Activated CD4-positive, alpha-beta memory T cell treated with anti-CD3 and anti-CD28 coated beads for 36 hours (primary cell): ENCODE results near the gene CNNM1. TPM values are rescaled to one million over a fixed set of nuclear protein-coding genes. Genes with fewer than 3 reads are reported as not detected.

Experiments
- CTCF ChIA-PET: fragments of 350-600 bp; sonication (Branson Sonifier 250); formaldehyde crosslinking; loops from one replicate; lab custom pipeline; 2021; ENCODE audit warnings: antibody characterized with exemption, inconsistent platforms; lab: Charles Lee
- POLR2A ChIA-PET: fragments of 350-600 bp; sonication (Branson Sonifier 250); formaldehyde crosslinking; loops from one replicate; lab custom pipeline; 2021; ENCODE audit warnings: antibody characterized with exemption; lab: Charles Lee
- DNase-seq: peaks from one replicate; pipeline ENCODE4 v3.0.0-alpha.2; 2020
- H3K27ac Mint-ChIP-seq: one replicate; pipeline ENCODE4 v1.8.0; 2021; ENCODE audit warnings: mixed read lengths
- H3K27me3 Mint-ChIP-seq: one replicate; pipeline ENCODE4 v1.8.0; 2021; ENCODE audit warnings: mixed read lengths
- H3K36me3 Mint-ChIP-seq: one replicate; pipeline ENCODE4 v1.8.0; 2021; ENCODE audit warnings: mixed read lengths
- H3K4me1 Mint-ChIP-seq: one replicate; pipeline ENCODE4 v1.8.0; 2021; ENCODE audit warnings: low read depth, mixed read lengths
- H3K4me3 Mint-ChIP-seq: one replicate; pipeline ENCODE4 v1.8.0; 2021; ENCODE audit warnings: mild to moderate bottlenecking, mixed read lengths
- H3K9me3 Mint-ChIP-seq: one replicate; pipeline ENCODE4 v1.8.0; 2021; ENCODE audit warnings: mixed read lengths
- intact Hi-C: fragments of 100-400 bp; cut with micrococcal nuclease; formaldehyde crosslinking; loops from one replicate; pipeline ENCODE4 v1.15.1; 2023
- total RNA-seq, 2 experiments: library from RNA; stranded (reverse); gene quantifications; one replicate each; pipeline ENCODE4 v1.2.3, GENCODE V29; 2021

The CNNM1 gene
- total RNA-seq, 2 experiments from 2014 or later, result 0.41 to 0.43 TPM

DNA sequence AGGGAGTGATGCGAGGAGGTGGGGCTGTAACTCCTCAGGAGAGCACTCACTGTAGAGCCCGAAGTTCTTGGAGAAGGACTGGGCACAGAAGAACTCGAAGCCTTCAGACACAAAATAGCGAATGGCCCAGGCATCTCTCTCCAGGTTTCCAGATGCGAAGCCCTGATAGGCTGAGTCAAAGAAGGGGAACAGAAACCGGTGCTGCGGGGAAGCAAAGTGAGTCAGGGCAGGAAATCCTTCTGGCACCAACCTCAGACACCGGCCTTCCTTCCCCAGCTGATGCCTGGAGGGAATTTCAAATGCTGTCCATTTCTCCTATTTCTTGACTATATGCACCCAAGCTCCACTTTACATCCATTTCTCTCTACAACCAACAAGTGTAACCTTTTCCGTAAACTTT, 74.5 kb downstream of the CNNM1 start:
- DNase-seq, result no peak
- no peaks in the 10 kb centered on the region for H3K9me3 Mint-ChIP-seq
- ChIA-PET POLR2A (no interaction called here), CTCF (interaction anchor here (4.2 kb wide), 1 partner anchor 12 kb away, joined by 28 read pairs; no protein-coding TSS in a partner anchor)
- no peaks in the 10 kb centered on the region for H3K4me1 Mint-ChIP-seq
- intact Hi-C loops, result no loop called here
- H3K36me3 Mint-ChIP-seq, result peaks cover 46% of the 10 kb centered on the region
- H3K27me3 Mint-ChIP-seq, result no peaks in the 10 kb centered on the region
- H3K27ac Mint-ChIP-seq, result no peak overlapping the region
- H3K4me3 Mint-ChIP-seq, result no peak overlapping the region

DNA sequence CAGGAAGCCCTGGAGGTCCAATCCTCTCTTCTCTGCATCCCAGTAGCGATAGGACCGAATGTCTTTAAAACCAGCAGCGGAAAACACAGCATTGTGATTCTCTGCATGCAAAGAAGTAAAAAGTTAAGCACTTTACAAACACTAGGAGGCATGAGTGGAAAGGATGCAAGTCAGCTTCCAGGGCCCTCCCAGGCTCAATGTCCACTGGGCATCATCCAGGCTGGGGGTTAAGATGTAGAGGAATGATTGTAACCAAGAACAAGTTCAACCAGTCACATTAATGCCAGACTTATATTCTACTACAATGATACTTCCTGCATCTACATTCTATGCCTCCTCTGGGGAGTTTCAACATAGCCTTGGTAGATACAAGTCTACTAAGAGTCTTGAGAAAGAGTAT, 77.0 kb downstream of the CNNM1 start:
- H3K27me3 Mint-ChIP-seq, result no peaks in the 10 kb centered on the region
- no peak overlapping the region for H3K4me3 Mint-ChIP-seq
- CTCF ChIA-PET, result interaction anchor here (2.2 kb wide), 1 partner anchor 14 kb away, joined by 7 read pairs; no protein-coding TSS in a partner anchor
- H3K4me1 Mint-ChIP-seq, result no peaks in the 10 kb centered on the region
- POLR2A ChIA-PET, result no interaction called here
- H3K9me3 Mint-ChIP-seq, result no peaks in the 10 kb centered on the region
- intact Hi-C loops, result no loop called here
- DNase-seq, result no peak
- H3K36me3 Mint-ChIP-seq, result peaks cover 42% of the 10 kb centered on the region
- H3K27ac Mint-ChIP-seq, result no peak overlapping the region

DNA sequence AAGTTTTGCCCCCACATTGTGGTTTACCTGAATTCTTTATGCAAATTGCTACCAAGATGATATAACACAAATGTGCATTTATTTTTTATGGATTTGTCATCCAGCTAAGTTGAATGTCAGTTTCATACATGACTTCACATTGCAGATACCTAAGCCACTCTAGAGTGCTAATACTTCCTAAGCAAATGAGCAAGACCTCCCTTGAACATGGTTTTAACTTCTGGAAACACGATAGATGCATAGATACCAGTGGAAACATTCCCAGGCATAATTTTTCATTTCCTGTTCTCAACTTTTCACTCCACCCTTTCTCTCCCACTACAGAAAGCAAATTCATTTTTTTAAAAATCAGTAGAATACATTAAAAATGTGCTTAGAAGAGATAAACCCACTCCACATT, 81.0 kb downstream of the CNNM1 start:
- Mint-ChIP-seq H3K9me3 (no peaks in the 10 kb centered on the region), H3K4me1 (no peaks in the 10 kb centered on the region), H3K27ac (no peak overlapping the region), H3K4me3 (no peak overlapping the region), H3K36me3 (peaks cover 28% of the 10 kb centered on the region), H3K27me3 (no peaks in the 10 kb centered on the region)
- no peak for DNase-seq
- intact Hi-C loops, result no loop called here
- ChIA-PET CTCF (no interaction called here), POLR2A (no interaction called here)

DNA sequence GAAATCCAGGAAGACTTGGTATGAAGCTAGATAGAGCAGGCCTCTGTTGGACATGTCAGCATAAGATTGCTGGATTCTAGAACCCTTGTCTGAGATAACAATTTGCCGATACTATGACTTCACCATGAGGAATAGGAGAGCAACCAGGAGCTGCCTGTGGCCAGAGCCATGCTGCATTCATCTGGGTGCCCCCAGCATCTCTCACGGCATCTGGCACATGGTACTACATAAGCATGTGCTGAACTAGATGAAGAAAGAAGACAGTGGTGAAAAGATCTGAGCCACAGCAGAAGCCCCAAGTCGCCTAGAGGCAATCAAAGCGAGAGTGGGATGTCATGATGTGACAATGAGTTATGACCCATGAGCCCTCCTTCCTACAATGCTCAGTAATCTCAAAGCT, 81.7 kb downstream of the CNNM1 start:
- CTCF ChIA-PET, result no interaction called here
- H3K36me3 Mint-ChIP-seq, result peaks cover 24% of the 10 kb centered on the region
- no peak overlapping the region for H3K4me3 Mint-ChIP-seq
- intact Hi-C loops, result no loop called here
- H3K27me3 Mint-ChIP-seq, result no peaks in the 10 kb centered on the region
- no peaks in the 10 kb centered on the region for H3K4me1 Mint-ChIP-seq
- POLR2A ChIA-PET, result no interaction called here
- no peaks in the 10 kb centered on the region for H3K9me3 Mint-ChIP-seq
- no peak overlapping the region for H3K27ac Mint-ChIP-seq
- DNase-seq, result no peak

DNA sequence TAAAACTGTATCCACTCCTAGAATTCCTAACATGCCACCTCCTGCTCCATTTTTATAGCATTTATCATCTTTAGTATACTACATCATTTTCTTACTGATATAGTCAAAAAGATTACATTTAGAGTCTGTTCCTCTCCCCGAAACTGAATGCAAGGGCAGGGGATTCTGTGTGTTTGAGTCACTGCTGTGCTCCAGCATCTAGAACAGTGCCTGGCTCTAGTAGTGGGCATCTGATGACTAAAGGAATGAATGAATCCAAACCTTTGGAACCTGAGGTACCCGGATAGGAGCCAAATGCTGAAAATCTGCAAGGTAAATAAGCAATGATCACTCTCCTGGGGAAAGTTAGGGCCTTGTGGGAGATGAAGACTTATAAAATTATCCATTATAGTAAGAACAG, 82.4 kb downstream of the CNNM1 start:
- Mint-ChIP-seq H3K27me3 (no peaks in the 10 kb centered on the region), H3K36me3 (peaks cover 25% of the 10 kb centered on the region), H3K4me1 (no peaks in the 10 kb centered on the region), H3K4me3 (no peak overlapping the region), H3K27ac (no peak overlapping the region), H3K9me3 (no peaks in the 10 kb centered on the region)
- ChIA-PET CTCF (no interaction called here), POLR2A (no interaction called here)
- intact Hi-C loops, result no loop called here
- no peak for DNase-seq

DNA sequence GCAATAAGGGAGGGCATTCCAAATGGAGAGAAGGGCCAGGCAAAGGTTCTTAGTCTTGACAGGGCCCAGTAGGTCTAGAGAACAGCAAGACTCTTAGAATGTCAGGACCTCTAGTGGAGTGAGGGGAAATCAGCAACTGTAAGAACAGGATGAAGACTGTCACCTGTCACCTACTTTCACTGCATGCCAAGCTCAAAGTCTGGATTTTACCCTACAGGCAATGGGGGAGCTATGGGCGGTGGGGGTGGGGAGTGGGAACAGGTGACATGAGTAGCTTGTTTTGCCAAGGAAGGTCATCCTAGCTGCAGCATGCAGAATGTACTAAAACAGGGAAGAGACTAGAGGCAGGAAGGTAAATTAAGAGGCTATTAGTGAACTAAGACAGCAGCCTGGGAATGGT, 82.9 kb downstream of the CNNM1 start:
- Mint-ChIP-seq H3K27ac (no peak overlapping the region), H3K36me3 (peaks cover 21% of the 10 kb centered on the region), H3K4me3 (no peak overlapping the region), H3K9me3 (no peaks in the 10 kb centered on the region), H3K4me1 (no peaks in the 10 kb centered on the region), H3K27me3 (no peaks in the 10 kb centered on the region)
- ChIA-PET POLR2A (no interaction called here), CTCF (no interaction called here)
- no peak for DNase-seq
- intact Hi-C loops, result no loop called here

DNA sequence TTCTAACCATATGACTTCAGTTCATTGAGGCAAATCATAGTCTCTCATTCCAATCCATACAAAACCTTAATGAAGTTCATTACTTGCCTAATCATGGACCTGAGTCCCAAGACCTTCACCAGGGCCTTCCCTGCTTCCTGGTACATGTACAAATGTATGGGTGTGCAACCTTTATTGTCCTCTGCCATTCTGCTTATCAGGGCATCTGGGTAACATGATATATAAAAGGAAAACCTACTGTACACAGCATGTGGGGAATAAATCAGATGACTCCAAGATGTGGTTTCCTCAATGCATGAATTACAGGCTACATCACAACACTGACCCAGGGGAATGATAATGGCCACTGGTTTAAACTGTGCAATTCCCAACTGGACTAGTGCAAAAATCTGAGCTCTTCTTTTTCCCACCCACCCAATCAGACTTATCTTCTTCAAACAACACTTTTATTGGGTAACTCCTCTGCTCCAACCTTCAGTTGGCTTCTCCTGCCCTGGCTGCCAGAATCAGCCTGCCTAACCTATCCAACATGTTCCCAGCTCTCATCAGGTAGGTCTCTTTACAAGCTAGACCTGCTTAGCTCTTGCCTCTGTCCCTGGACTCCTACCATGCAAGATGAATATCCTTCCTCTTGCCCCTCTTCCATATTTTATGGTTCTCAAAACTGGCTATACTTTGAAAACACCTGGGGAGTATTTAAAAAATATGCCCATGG, 89.9 kb downstream of the CNNM1 start:
- CTCF ChIA-PET, result no interaction called here
- Mint-ChIP-seq H3K27me3 (no peaks in the 10 kb centered on the region), H3K9me3 (no peaks in the 10 kb centered on the region), H3K27ac (no peak overlapping the region), H3K36me3 (peaks cover 38% of the 10 kb centered on the region), H3K4me1 (no peaks in the 10 kb centered on the region), H3K4me3 (no peak overlapping the region)
- POLR2A ChIA-PET, result interaction anchor here (0.6 kb wide), 1 partner anchor 10 kb away, joined by 3 read pairs; no protein-coding TSS in a partner anchor
- no peak for DNase-seq
- intact Hi-C loops, result no loop called here

DNA sequence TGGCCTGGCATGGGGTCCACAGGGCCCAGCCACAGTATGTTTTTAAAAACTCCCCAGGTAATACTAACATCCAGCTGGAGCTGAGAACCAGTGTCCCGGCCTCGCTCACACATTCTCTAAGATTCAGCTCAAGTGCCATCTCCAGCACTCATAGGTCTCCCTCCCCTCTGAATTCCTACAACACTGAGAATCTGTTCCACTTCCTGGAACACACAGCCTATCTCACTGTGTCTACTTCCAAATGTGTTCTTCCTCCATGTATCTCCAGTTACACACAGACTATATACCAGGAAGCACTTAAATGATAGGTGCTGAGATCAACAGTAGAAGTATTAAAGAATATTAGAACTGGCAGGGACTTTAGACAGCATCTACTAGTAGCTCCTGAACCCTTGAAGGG, 90.5 kb downstream of the CNNM1 start:
- intact Hi-C loops, result no loop called here
- no peaks in the 10 kb centered on the region for H3K9me3 Mint-ChIP-seq
- ChIA-PET POLR2A (interaction anchor here (0.6 kb wide), 1 partner anchor 9 kb away, joined by 3 read pairs; no protein-coding TSS in a partner anchor), CTCF (no interaction called here)
- no peaks in the 10 kb centered on the region for H3K27me3 Mint-ChIP-seq
- H3K36me3 Mint-ChIP-seq, result peaks cover 39% of the 10 kb centered on the region
- H3K4me1 Mint-ChIP-seq, result no peaks in the 10 kb centered on the region
- H3K27ac Mint-ChIP-seq, result no peak overlapping the region
- H3K4me3 Mint-ChIP-seq, result no peak overlapping the region
- DNase-seq, result no peak

DNA sequence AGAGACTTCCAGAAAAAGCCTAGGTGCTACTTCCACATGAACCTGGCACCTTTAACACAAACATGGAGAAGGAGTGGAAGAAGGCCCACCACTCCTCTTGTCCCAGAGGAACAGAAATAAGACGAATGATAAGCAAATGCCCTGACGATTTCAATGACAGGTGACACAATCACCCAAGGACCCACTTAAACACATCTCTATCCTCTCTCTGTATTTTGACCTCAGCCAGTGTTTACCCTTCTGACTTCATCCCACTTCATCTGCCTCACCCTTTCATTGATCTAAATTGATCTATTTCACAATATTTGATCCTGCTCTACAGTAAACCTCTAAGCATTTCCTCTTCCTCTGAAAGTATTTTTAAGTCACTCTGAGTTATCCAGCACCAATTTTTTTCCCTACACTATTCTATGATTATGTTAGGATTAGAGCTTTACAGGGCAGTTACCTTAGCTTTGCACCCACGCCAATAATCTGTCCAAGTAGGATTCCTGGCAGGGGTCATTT, 92.1 kb downstream of the CNNM1 start:
- Mint-ChIP-seq H3K36me3 (peaks cover 38% of the 10 kb centered on the region), H3K4me1 (no peaks in the 10 kb centered on the region), H3K4me3 (no peak overlapping the region), H3K27me3 (no peaks in the 10 kb centered on the region), H3K27ac (no peak overlapping the region), H3K9me3 (no peaks in the 10 kb centered on the region)
- intact Hi-C loops, result no loop called here
- ChIA-PET CTCF (no interaction called here), POLR2A (no interaction called here)
- no peak for DNase-seq

DNA sequence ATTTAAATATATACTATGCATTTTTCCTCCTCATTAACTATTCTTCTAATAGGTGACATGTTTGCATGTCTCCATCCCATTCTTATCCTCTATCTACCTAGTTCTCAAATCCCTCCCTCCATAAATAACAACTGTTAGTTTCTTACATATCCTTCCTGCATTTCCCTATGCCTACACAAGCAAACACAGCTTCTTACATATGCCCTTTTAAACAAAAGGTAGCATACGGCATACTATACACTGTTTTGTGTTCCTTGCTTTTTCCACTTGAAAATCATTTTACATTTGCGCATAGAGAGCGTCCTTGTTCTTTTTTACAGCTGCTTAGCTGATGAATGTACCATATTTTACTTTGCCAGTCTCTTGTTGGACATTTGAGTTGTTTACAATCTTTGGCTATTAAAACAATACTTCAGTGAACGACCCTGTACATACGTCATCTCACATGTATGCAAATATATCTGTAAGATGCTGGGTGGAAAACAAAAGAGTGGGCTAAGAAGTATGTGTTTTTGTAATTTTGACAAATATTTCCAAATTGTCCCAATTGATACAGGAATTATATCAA, 93.5 kb downstream of the CNNM1 start:
- POLR2A ChIA-PET, result no interaction called here
- H3K36me3 Mint-ChIP-seq, result peaks cover 33% of the 10 kb centered on the region

DNA sequence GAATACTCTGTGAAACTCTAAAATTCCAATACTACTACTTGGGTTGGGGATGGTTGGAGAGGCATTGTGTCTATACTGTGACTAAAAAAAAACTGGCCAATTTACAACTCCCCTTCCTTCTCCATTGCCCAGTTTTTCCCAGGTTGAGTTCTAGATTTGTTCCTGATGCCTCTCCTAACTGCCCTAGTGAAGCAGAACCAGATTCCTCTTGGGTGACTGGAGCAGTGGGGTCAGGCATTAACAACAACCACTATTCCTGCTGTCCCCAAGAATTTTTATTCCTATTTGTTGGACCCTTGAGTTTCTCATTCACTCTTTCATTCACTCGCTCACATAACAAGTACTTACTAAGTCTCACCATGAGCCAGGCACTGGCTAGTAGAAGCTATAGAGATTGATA, 95.5 kb downstream of the CNNM1 start:
- H3K4me1 Mint-ChIP-seq, result peaks cover 15% of the 10 kb centered on the region
- H3K27me3 Mint-ChIP-seq, result no peaks in the 10 kb centered on the region
- H3K9me3 Mint-ChIP-seq, result no peaks in the 10 kb centered on the region
- no peak overlapping the region for H3K27ac Mint-ChIP-seq
- no peak overlapping the region for H3K4me3 Mint-ChIP-seq
- H3K36me3 Mint-ChIP-seq, result peaks cover 19% of the 10 kb centered on the region
- intact Hi-C loops, result no loop called here
- POLR2A ChIA-PET, result no interaction called here
- CTCF ChIA-PET, result interaction anchor here (1.1 kb wide), 1 partner anchor 11 kb away, joined by 3 read pairs; no protein-coding TSS in a partner anchor
- no peak for DNase-seq

More for the DNA sequence above, 93.5 kb downstream of the CNNM1 start:
- Mint-ChIP-seq H3K27me3 (no peaks in the 10 kb centered on the region), H3K9me3 (no peaks in the 10 kb centered on the region), H3K4me1 (peaks cover under 1% of the 10 kb centered on the region), H3K27ac (no peak overlapping the region), H3K4me3 (no peak overlapping the region)
- intact Hi-C loops, result no loop called here
- CTCF ChIA-PET, result no interaction called here
- no peak for DNase-seq

DNA sequence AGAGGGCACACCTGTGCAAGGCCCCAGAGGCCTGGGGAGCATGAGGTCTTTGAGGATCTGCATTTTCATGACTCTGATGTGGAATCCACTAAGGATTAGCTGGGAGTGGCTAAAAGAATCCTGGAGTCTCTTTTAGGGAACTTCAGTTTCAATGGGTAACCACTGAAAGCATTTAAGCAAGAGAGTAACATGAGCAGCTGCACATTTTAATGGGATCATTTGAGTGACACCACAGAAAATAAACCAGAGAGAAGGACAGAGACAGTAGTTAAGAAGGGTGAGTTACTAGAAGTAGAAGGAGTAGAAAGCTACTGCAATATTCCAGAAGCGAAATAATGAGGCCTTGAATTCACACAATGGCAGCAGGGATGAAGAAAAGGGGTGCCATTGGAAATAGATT, 96.0 kb downstream of the CNNM1 start:
- Mint-ChIP-seq H3K36me3 (peaks cover 13% of the 10 kb centered on the region), H3K27me3 (no peaks in the 10 kb centered on the region), H3K27ac (no peak overlapping the region), H3K4me1 (peaks cover 18% of the 10 kb centered on the region), H3K9me3 (no peaks in the 10 kb centered on the region), H3K4me3 (no peak overlapping the region)
- CTCF ChIA-PET, result interaction anchor here (1.7 kb wide), 1 partner anchor 11 kb away, joined by 6 read pairs; no protein-coding TSS in a partner anchor
- POLR2A ChIA-PET, result no interaction called here
- no peak for DNase-seq
- intact Hi-C loops, result no loop called here
